HCT116 (cell line): ENCODE data around the gene RENBP. TPM values are rescaled to one million over a fixed set of nuclear protein-coding genes. Genes with fewer than 3 reads are reported as not detected.

ENCODE experiments used
- ATAC-seq: fragments of 200-7000 bp; cut with Tn5 transposase; 2 replicates; pipeline ENCODE4 v1.9.1; 2020; ENCODE audit warnings: mild to moderate bottlenecking, moderate library complexity
- BruUV-seq: library from RNA; stranded (reverse); fragments of 400-500 nt; replicated peaks from 2 replicates; lab custom pipeline; 2021; lab: Mats Ljungman, UMichigan
- CTCF ChIA-PET: fragments of 300-600 bp; sonication (Branson Sonifier 250); formaldehyde crosslinking; loops from one replicate; lab custom pipeline; 2021; ENCODE audit warnings: antibody characterized with exemption; lab: Charles Lee
- POLR2A ChIA-PET: fragments of 300-600, 350-600 bp; sonication (Branson Sonifier 250); formaldehyde crosslinking; loops from one replicate; lab custom pipeline; 2021; ENCODE audit warnings: antibody characterized with exemption; lab: Charles Lee
- RAD21 ChIA-PET, 2 experiments: fragments of 300-600 bp; sonication (Branson Sonifier 250); formaldehyde crosslinking; loops; one replicate each; lab custom pipeline; 2023; ENCODE audit warnings: low total read pairs in 2 of 2; ENCODE audit not compliant: uncharacterized antibody in 2 of 2, unreplicated experiment in 2 of 2, low non-redundant PET in 1 of 2; lab: Charles Lee
- DNase-seq: peaks from one replicate; pipeline ENCODE4 v3.0.0-alpha.2; 2010; ENCODE audit warnings: low read depth, low spot score
- H2AFZ ChIP-seq: fragments of 200-600 bp; shearing (Covaris generic), sonication (generic); 2 replicates; pipeline ENCODE4 v1.6.1; 2017; ENCODE audit warnings: low read depth, mixed run types, mixed read lengths, antibody characterized with exemption, low read length; ENCODE audit not compliant: poor library complexity, severe bottlenecking
- H3K27ac ChIP-seq: 2 replicates; pipeline ENCODE4 v1.5.1; 2012; ENCODE audit warnings: low read depth, low read length
- H3K27me3 ChIP-seq: fragments of 200-600 bp; sonication (generic); 2 replicates; pipeline ENCODE4 v1.6.1; 2016; ENCODE audit warnings: mixed run types, low read length, mixed read lengths; ENCODE audit not compliant: insufficient read depth
- H3K36me3 ChIP-seq, 2 experiments: fragments of 200-500 bp in 1 of 2; fragments of 200-600 bp in 1 of 2; sonication (Bioruptor generic) in 1 of 2; sonication (generic) in 1 of 2; 2 replicates each; pipeline versions ENCODE4 v1.5.1 to v1.6.1; 2014 to 2016; ENCODE audit warnings: low read length in 2 of 2, inconsistent platforms in 1 of 2, mixed read lengths in 1 of 2, mixed run types in 1 of 2; ENCODE audit not compliant: insufficient read depth in 2 of 2, control insufficient read depth in 1 of 2
- H3K4me1 ChIP-seq, 2 experiments: fragments of 200-600 bp in 1 of 2; sonication (generic) in 1 of 2; 2 replicates each; pipeline versions ENCODE4 v1.5.1 to v1.6.1; 2012 to 2017; ENCODE audit warnings: low read length in 2 of 2, inconsistent platforms in 1 of 2, mild to moderate bottlenecking in 1 of 2, mixed read lengths in 1 of 2, mixed run types in 1 of 2, moderate library complexity in 1 of 2; ENCODE audit not compliant: insufficient read depth in 2 of 2, control insufficient read depth in 1 of 2
- H3K4me2 ChIP-seq: fragments of 200-600 bp; sonication (generic); 2 replicates; pipeline ENCODE4 v1.6.1; 2017; ENCODE audit warnings: mixed run types, low read length, mixed read lengths
- H3K4me3 ChIP-seq, 2 experiments: fragments of 200-600 bp in 1 of 2; sonication (generic) in 1 of 2; replicated peaks in 1 of 2; 2 replicates each; pipeline ENCODE4 v1.5.1; 2011 to 2016; ENCODE audit warnings: low read length in 2 of 2, control low read depth in 1 of 2, low read depth in 1 of 2, mild to moderate bottlenecking in 1 of 2, mixed read lengths in 1 of 2, mixed run types in 1 of 2
- H3K79me2 ChIP-seq: fragments of 200-600 bp; sonication (generic); 2 replicates; pipeline ENCODE4 v1.6.1; 2017; ENCODE audit warnings: mild to moderate bottlenecking, mixed run types, low read length, moderate library complexity, mixed read lengths; ENCODE audit not compliant: insufficient read depth
- H3K9ac ChIP-seq: fragments of 200-600 bp; sonication (generic); 2 replicates; pipeline ENCODE4 v1.6.1; 2016; ENCODE audit warnings: low read length, mixed read lengths
- H3K9me2 ChIP-seq: fragments of 200-600 bp; sonication (generic), shearing (Covaris generic); 2 replicates; pipeline ENCODE4 v1.6.1; 2017; ENCODE audit warnings: mixed run types, mild to moderate bottlenecking, moderate library complexity; ENCODE audit not compliant: insufficient read depth
- H3K9me3 ChIP-seq, 2 experiments: fragments of 200-500 bp in 1 of 2; fragments of 200-600 bp in 1 of 2; sonication (Bioruptor generic) in 1 of 2; sonication (generic) in 1 of 2; 2 replicates each; pipeline ENCODE4 v1.6.1; 2014 to 2017; ENCODE audit warnings: low read length in 2 of 2, mixed read lengths in 2 of 2, inconsistent platforms in 1 of 2, low read depth in 1 of 2, mild to moderate bottlenecking in 1 of 2, mixed run types in 1 of 2, moderate library complexity in 1 of 2; ENCODE audit not compliant: control insufficient read depth in 1 of 2, insufficient read depth in 1 of 2
- H4K20me1 ChIP-seq: fragments of 200-600 bp; sonication (generic), shearing (Covaris generic); 2 replicates; pipeline ENCODE4 v1.6.1; 2017; ENCODE audit warnings: mixed run types, mild to moderate bottlenecking, moderate library complexity; ENCODE audit not compliant: insufficient read depth
- CBX3 ChIP-seq: IDR thresholded peaks from 2 replicates; pipeline ENCODE4 v1.6.1; 2012; ENCODE audit warnings: low read depth
- CEBPB ChIP-seq: IDR thresholded peaks from 2 replicates; pipeline ENCODE4 v1.6.1; 2012; ENCODE audit warnings: low read depth
- EZH2phosphoT487 ChIP-seq: fragments of 200-600 bp; IDR thresholded peaks from 2 replicates; pipeline ENCODE4 v1.6.1; 2018; ENCODE audit warnings: antibody characterized with exemption, borderline replicate concordance
- FOSL1 ChIP-seq: IDR thresholded peaks from 2 replicates; pipeline ENCODE4 v1.6.1; 2012; ENCODE audit warnings: low read depth
- JUND ChIP-seq: IDR thresholded peaks from 2 replicates; pipeline ENCODE4 v1.6.1; 2012
- MAX ChIP-seq: IDR thresholded peaks from 2 replicates; pipeline ENCODE4 v1.6.1; 2012
- POLR2AphosphoS5 ChIP-seq: IDR thresholded peaks from 2 replicates; pipeline ENCODE4 v1.6.1; 2011; ENCODE audit warnings: mild to moderate bottlenecking, low read depth, low read length, moderate library complexity
- SIN3A ChIP-seq: IDR thresholded peaks from 2 replicates; pipeline ENCODE4 v1.6.1; 2012; ENCODE audit warnings: low read depth
- SP1 ChIP-seq: IDR thresholded peaks from 2 replicates; pipeline ENCODE4 v1.6.1; 2012; ENCODE audit warnings: low read depth
- SRF ChIP-seq: IDR thresholded peaks from 2 replicates; pipeline ENCODE4 v1.6.1; 2012; ENCODE audit warnings: low read depth
- TCF7L2 ChIP-seq: IDR thresholded peaks from 2 replicates; pipeline ENCODE4 v1.7.0; 2011; ENCODE audit warnings: borderline replicate concordance, inconsistent platforms; ENCODE audit not compliant: insufficient read depth, insufficient read length; ENCODE audit errors: extremely low read depth
- YY1 ChIP-seq: IDR thresholded peaks from 2 replicates; pipeline ENCODE4 v1.6.1; 2011; ENCODE audit warnings: low read length, low read depth, moderate library complexity, mild to moderate bottlenecking; ENCODE audit not compliant: insufficient replicate concordance; ENCODE audit errors: extremely low read depth
- ZBTB33 ChIP-seq: IDR thresholded peaks from 2 replicates; pipeline ENCODE4 v1.6.1; 2011; ENCODE audit warnings: mild to moderate bottlenecking, low read length, moderate library complexity; ENCODE audit not compliant: insufficient replicate concordance; ENCODE audit errors: extremely low read depth
- ZFX ChIP-seq: fragments of 450-650 bp; IDR thresholded peaks from 2 replicates; pipeline ENCODE4 v1.6.1; 2017
- ZNF274 ChIP-seq: fragments of 200-500 bp; sonication (Bioruptor generic); IDR thresholded peaks from 2 replicates; pipeline ENCODE4 v1.6.1; 2014; ENCODE audit warnings: mild to moderate bottlenecking, low read depth, low read length, inconsistent platforms
- intact Hi-C: fragments of 100-400 bp; cut with micrococcal nuclease; formaldehyde crosslinking; loops from 2 replicates; pipeline ENCODE4 v1.10.0; 2022
- total RNA-seq: library from RNA; stranded (reverse); gene quantifications from one replicate; pipeline ENCODE4 v1.2.1, GENCODE V29; 2021; ENCODE audit not compliant: unreplicated experiment

The RENBP gene
- total RNA-seq, 1 experiment from 2014 or later = 1.3 TPM

- no peaks in the 10 kb centered on the region for H3K27me3 ChIP-seq
- H3K4me3 ChIP-seq = peak overlapping the region; percentile 71 to 77
- ChIA-PET RAD21 (no interaction called here), CTCF (interaction anchor here (1.0 kb wide), 1 partner anchor 13 kb away, joined by 6 read pairs; no protein-coding TSS in a partner anchor)
- peak overlapping the region; percentile 81 for H3K9ac ChIP-seq
- peak overlapping the region; percentile 79 for H3K4me2 ChIP-seq
- H3K79me2 ChIP-seq = peaks cover 30% of the 10 kb centered on the region
- H3K4me1 ChIP-seq = peaks cover 9 to 19% of the 10 kb centered on the region in 2 experiments
- TF ChIP-seq FOSL1 = no peak
- TF ChIP-seq ZFX = peak; percentile 42; the same call in 1 of the 2 replicates
- TF ChIP-seq ZNF274 = no peak
- TF ChIP-seq CEBPB = no peak
- TF ChIP-seq SRF = no peak
- TF ChIP-seq MAX = no peak
- no peak for TF ChIP-seq POLR2AphosphoS5
- TF ChIP-seq, all 23 proteins: peak for 1
- H3K9me2 ChIP-seq = no peaks in the 10 kb centered on the region
- POLR2A ChIA-PET = no interaction called here
- intact Hi-C loops = no loop called here
- H2AFZ ChIP-seq = no peak overlapping the region
- no peaks in the 10 kb centered on the region for H3K9me3 ChIP-seq
- H3K36me3 ChIP-seq = peaks cover 0 to 5% of the 10 kb centered on the region in 2 experiments; a peak in 2 of 4 replicates
- BruUV-seq = TSS peak; percentile 53
- H3K27ac ChIP-seq = peak overlapping the region; percentile 74
- peak; percentile 7; the same call in 1 of the 2 replicates for ATAC-seq
- no peak for DNase-seq
- no peaks in the 10 kb centered on the region for H4K20me1 ChIP-seq
Observed at GRCh38 chrX:153934148-153934761, 10.2 kb downstream of the RENBP start.

- H4K20me1 ChIP-seq = no peaks in the 10 kb centered on the region
- CTCF ChIA-PET = no interaction called here
- no TSS peak for BruUV-seq
Observed at GRCh38 chrX:153933748-153934147, 10.7 kb downstream of the RENBP start.

More at GRCh38 chrX:153933748-153934147, 10.7 kb downstream of the RENBP start:
- ChIA-PET RAD21 (no interaction called here), POLR2A (no interaction called here)
- Histone ChIP-seq H3K79me2 (peaks cover 30% of the 10 kb centered on the region), H3K4me3 (peak overlapping the region; percentile 71 to 77), H3K27me3 (no peaks in the 10 kb centered on the region), H3K9me2 (no peaks in the 10 kb centered on the region), H3K9me3 (no peaks in the 10 kb centered on the region), H3K36me3 (peaks cover 0 to 5% of the 10 kb centered on the region in 2 experiments; a peak in 2 of 4 replicates), H3K4me1 (peaks cover 14 to 24% of the 10 kb centered on the region in 2 experiments), H3K4me2 (peak overlapping the region; percentile 79), H3K27ac (peak overlapping the region; percentile 74), H2AFZ (no peak overlapping the region), H3K9ac (peak overlapping the region; percentile 81)
- DNase-seq = no peak
- TF ChIP-seq ZBTB33 (no peak), FOSL1 (no peak), TCF7L2 (no peak), JUND (no peak), ZNF274 (no peak), ZFX (no peak), SIN3A (no peak), CBX3 (no peak), CEBPB (no peak), EZH2phosphoT487 (no peak), SP1 (no peak), POLR2AphosphoS5 (no peak), YY1 (no peak)
- intact Hi-C loops = no loop called here
- no peak for ATAC-seq
